CD4-positive, alpha-beta T cell treated with Interleukin-1 beta for 1 hour (primary cell): ENCODE results near the gene NOTO.

Experiments
- DNase-seq, 2 donors: peaks; one replicate each; pipeline ENCODE4 v3.0.0-alpha.2; 2020 to 2022

NOTO gene

DNA sequence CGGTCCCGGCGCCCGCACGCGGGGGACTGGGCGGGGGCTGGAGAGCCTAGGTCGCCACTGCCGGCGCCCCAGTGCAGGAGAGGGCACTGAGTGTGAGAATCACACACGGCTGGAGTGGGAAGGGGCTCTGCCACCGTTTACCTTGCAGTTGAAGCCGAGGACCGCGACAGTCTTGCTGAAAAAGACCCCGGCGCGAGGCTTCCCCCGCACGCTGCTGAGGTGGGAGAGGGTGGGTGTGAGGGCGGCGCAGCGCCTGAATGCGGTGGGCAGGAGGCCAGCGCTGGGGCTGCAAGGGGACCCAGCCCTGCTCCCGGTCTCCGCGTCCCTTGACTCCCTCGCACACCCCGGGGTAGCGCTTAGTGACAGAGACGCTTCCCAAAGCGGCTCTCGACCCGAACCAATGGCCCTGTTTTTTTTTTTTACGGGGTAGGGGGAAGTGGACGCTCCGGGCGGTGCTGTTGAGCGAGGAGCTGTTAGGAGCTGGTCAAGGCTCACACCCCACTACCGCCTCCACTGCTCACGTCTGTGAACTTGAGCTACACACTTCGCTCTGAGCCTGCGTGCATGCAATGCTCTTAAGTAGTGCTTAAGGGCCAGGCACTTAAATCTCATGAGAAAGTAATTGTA is 794 bp downstream of the NOTO start:
- DNase-seq = no peak

- no peak for DNase-seq
These were observed 3.2 kb downstream of the NOTO start for GRCh38 chr2:73205611-73206010.

DNA sequence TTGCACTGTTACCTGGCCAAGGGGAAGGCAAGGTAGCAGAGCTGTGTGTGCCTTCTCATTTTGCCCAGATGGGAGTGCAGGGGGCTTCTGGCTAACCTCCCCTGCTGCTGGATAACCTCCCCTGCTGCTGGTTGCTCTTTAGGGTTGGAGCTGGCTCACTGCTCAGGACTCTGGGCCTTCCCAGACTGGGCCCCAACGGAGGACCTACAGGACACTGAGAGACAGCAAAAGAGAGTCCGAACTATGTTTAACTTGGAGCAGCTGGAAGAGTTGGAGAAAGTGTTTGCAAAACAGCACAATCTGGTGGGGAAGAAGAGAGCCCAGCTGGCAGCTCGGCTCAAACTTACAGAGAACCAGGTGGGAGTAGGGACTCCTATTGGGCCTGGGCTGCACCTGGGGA is 5.9 kb downstream of the NOTO start:
- DNase-seq = no peak

DNA sequence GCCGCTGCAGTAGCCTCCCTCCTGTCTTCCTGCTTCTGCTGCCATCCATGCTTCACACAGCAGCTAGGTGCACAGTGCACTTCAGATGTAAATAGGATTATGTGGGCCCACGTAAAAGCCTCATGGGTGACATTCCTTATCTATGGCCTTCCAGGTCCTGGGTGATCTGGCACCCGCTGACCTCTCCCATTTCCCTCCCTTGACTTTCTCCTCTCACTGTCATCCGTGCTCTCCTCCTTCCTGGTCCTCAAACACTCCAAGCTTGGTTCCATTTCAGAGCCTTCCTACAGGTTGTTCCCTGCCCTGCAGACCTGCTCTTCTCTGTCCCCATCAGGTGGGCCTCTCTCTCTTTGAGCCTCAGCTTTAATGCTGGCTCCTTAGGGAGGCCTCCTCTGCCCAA is 7.6 kb downstream of the NOTO start:
- DNase-seq = no peak

DNA sequence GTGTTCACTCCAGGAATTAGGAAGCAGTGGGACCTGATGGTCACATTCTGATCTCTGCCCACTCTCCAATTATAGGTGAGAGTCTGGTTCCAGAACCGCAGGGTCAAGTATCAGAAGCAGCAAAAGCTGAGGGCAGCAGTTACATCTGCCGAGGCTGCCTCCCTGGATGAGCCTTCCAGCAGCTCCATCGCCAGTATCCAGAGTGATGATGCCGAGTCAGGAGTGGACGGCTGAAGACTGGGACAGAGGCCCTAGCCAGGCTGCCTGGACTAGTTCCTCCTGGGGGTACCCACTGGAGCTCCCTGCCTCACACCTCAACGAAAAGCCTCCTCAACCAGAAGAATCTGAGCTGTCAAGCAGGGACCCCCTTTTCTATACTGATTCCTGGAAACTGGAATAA is 8.3 kb downstream of the NOTO start:
- no peak for DNase-seq

DNA sequence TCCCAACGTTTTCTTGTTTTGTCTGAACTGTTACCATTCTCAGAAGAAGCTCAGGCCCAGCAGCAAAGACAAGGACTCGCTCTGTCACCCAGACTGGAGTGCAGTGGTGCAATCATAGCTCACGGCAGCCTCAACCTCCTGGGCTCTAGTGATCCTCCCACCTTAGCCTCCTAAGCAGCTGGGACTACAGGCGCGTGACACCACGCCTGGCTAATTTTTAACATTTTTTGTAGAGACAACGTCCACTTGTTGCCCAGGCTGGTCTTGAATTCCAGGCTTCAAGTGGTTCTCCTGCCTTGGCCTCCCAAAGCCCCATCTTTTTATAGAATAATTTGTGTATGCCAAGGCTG is 9.7 kb downstream of the NOTO start:
- no peak for DNase-seq

DNA sequence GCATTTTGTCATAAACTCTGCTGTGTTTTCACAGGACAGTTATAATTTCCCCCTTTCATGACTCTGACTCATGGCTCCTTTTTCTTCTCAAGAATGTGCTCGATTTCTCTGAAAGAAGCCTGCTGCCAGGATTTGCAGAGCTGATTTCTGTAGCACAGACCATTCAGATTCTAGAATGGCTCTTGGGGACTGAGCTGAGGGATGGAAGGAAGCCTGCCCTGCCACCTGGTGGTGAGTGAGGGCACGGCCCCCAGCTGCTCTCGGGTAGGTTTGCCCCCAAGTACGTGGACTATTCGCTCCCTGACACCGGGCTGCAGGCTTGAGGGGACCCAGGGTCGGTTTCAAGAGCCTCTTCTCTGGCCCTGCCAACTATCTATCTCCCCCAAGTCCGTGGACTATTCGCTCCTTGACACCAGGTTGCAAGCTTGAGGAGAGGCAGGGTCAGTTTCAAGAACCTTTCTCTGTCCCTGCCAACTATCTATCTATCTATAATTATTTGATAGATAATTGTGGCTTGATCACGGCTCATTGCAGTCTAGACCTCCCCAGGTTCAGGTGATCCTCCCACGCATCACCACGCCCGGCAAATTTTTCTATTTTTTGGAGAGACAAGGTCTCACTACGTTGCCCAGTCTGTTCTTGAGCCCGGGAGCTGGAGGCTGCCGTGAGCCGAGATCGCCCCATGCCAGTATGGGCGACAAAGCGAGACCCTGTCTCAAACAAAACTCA is 10.2 kb downstream of the NOTO start:
- DNase-seq = peak; percentile 68 to 73

DNA sequence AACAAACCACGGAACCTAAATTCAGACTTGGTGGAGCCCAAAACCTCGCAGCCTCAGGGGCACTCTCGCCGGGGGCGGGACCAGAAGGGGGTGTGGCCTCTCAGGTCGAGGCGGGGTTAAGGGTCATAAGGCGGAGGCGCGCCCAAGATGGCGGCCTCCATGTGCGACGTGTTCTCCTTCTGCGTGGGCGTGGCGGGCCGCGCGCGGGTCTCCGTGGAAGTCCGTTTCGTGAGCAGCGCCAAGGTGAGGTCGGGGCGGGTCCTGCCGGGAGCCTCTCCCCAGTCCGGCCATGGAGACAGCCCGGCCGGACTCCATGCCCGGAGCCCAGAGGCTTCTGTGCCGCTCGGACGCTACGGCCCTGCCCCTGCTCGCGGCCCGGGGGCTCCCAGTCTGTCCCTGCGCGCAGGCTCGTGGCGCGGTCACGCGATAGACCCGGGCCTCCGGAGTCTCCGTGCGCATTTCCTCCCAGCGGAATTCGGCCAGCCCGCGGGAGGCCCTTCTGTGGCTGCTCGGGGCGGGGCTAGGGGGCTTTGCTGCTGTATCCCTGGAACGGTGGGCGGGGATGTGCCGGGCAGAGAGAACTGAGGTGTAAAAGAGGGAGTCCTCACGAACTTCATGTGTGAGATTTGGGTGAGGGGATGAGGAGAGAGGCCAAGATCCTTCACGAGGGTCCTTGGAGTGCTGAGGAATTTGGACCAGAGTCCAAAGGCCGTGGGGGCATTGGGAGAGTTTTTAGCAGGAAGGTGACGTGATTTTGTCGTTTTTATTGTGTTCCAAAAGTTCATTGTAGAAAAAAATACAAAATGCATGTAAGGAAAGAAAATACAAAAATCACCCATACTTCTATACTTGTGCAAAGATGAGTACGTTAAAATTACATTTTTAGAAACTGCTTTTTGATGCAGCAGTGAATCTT is 12.0 kb downstream of the NOTO start, which contains the start of gene SMYD5:
SMYD5 (plus strand) TSS at position 126 of the 916 bp plus-strand sequence; CDS start at position 148, 22 bp downstream.
- DNase-seq = peak; percentile 88 to 91

GRCh38 chr2:73215254-73215653 is 12.9 kb downstream of the NOTO start:
- DNase-seq = no peak

GRCh38 chr2:73217160-73217559 is 14.8 kb downstream of the NOTO start:
- no peak for DNase-seq

- DNase-seq = no peak
These were observed 15.5 kb downstream of the NOTO start for GRCh38 chr2:73217826-73218225.

- no peak for DNase-seq
These were observed 15.9 kb downstream of the NOTO start for GRCh38 chr2:73218298-73218697.

GRCh38 chr2:73223821-73224220 is 21.4 kb downstream of the NOTO start:
- no peak for DNase-seq

GRCh38 chr2:73225513-73226360 is 23.4 kb downstream of the NOTO start:
- DNase-seq = no peak

- DNase-seq = no peak
These were observed 24.7 kb downstream of the NOTO start for GRCh38 chr2:73227086-73227485.

DNA sequence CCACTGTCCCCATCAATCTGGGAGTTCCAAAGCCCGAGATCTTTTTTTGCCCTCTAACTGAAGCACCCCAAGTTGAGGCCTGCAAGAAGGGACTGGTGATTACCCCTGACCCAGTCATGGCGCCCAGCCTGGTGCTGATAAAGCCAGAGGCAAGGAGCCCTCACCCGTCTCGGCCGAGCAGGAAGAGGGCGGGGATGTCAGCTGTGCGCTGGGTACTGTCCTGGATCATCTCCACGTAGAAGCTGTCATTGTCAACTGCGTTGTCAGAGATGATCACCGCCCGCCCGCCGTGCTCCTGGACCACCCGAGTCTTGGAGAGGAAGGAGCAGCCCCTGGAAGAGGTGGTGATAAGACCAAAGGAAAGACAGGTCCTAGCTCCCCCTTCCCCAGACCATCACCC is 26.3 kb downstream of the NOTO start:
- DNase-seq = no peak

DNA sequence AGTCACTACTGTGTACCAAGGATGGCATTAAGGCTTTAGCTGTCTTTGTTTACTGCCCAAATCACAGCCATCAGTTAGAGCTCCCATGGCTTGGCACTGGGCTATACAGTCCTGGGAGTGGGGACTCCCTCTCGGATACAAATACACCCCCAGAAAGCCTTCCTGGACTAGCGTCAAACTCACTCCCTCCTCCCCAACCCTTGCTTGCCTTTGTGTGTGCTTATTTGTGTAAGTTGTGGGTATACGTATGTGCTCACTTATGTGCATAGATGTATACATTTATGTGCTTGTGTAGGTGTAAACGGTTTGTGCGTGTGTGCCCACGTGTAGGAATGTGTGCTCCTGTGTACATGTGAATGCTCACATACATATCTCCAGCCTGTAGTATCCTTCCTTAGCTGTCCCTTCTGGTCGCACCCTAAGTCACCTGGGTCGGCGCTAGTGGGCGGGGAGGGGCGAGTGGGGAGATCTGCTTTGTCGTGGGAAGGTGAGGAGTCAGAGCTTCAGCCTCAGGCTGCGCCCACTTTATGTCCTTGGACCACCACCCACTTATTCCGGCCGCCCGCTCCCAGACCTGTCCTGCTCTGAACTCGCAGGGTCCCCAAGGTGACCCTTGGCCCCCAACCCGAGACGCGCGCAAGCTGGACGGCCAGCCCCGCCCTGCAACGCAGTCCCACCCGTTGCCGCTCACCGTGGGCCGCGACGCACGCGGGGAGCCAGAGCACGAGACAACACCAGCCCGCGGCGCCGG is 30.2 kb downstream of the NOTO start:
- DNase-seq = peak in 1 of 2 donors; percentile 27

DNA sequence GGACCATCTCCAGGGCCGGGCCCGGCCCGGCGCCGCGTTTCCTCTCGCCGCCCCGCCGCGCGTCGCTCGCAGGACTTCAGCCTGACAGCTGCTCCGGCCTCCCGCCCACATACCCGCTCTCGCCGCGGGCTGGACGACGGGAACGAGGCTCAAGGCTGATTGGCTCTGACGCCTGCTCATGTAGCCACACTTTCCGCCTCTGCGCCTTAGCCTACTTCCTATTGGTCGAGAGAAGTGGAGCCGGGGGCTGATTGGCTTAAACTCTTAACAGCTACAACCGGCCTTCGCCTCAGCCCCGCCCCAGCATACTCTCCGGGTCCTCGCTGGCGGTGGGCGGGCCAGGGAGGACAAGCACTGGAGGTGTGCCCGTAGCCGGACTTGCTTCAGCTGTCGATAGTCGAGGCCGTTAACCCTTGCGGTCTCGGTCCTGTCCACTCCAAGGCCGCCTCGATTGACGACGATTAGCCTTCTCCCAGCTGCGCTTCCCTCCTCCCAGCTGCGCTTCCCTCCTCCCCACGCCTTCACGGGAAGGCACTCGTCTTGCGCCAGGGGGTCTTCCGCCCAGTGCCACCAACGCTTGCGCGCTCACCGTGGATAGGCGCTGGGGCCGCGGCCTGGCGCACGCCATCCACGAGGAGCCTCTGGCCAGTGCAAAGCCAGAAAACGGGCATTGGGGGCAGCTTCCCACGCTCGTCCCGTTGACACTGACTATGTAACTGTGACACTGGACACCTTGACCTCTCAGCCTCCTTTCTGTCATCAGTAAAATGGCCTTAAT is 31.0 kb downstream of the NOTO start, which contains the start of gene PRADC1:
PRADC1 (minus strand) TSS at position 86 of the 778 bp plus-strand sequence; CDS start at position 7, 79 bp downstream.
- peak; percentile 96 to 97 for DNase-seq

DNA sequence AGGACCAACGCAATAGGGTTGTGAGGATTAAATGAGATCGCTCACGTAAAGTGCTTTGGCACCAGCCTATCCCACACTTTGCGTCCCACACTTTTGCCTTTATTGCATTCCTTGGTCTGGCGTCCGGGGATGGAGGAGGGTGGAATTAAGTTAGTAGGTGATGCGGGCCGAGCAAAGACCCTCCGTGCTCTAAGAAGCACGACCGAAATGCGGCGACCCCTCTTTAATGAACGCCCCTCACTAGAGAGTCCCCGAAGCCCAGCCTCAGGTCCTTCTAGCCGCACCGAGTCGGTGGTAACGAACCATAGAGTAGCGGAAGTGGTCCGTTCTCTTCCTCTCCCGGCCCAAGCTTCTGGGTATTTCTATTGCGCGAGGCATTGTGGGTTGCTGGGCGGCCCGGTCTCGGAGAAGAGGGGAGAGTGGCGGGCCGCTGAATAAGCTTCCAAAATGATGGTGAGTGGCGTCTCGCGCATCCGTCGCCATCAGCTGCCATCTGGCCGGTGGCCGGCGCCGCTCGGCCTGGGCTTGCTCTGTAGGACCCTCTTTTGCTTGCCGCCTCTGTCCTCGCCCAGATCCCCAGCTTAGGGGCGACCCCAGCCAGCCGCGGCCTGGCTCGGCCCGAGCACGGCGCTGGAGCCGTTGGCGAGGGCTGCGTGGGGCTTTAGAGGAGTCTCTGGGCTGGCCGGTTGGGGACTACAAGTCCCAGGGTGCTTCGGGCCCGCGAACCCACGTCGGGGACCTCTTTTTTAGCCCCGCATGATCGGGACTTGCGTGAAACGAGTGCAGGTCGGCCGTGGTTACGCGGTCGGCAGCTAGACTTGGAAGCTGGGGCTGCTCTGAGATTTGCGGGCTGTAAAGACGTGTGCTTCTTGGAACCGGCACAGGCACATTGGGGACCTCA is 31.8 kb downstream of the NOTO start, which contains the start of gene CCT7:
CCT7 (plus strand) TSS at position 377 of the 901 bp plus-strand sequence; CDS start at position 448, 71 bp downstream.
- peak; percentile 91 to 92 for DNase-seq
